IMR-90 (cell line): ENCODE data around the gene SPATA46. TPM values are rescaled to one million over a fixed set of nuclear protein-coding genes. Genes with fewer than 3 reads are reported as not detected.

Source experiments
- ATAC-seq: fragments of 200-7000 bp; cut with Tn5 transposase; 2 replicates; pipeline ENCODE4 v1.9.1; 2020; ENCODE audit warnings: low read depth, mild to moderate bottlenecking, moderate library complexity
- BruUV-seq: library from RNA; stranded (reverse); fragments of 400-500 nt; replicated peaks from 2 replicates; lab custom pipeline; 2021; lab: Mats Ljungman, UMichigan
- CTCF ChIA-PET: fragments of 300-600 bp; formaldehyde crosslinking; extraction: SDS; loops from one replicate; lab custom pipeline; 2021; ENCODE audit warnings: antibody characterized with exemption; lab: Yijun Ruan, JAX
- POLR2A ChIA-PET: fragments of 300-600 bp; sonication (Branson Sonifier 250); formaldehyde crosslinking; loops from one replicate; lab custom pipeline; 2022; ENCODE audit warnings: antibody characterized with exemption; ENCODE audit not compliant: unreplicated experiment; lab: Charles Lee
- DNase-seq: peaks from one replicate; pipeline ENCODE4 v3.0.0; 2013
- H2AFZ ChIP-seq: replicated peaks from 2 replicates; pipeline ENCODE3; 2013; ENCODE audit warnings: low read length, mild to moderate bottlenecking; ENCODE audit not compliant: poor library complexity
- H2AK5ac ChIP-seq: 2 replicates; pipeline ENCODE4 v1.6.1; 2013; ENCODE audit warnings: low read depth, low read length, inconsistent platforms
- H2AK9ac ChIP-seq: replicated peaks from 2 replicates; pipeline ENCODE3; 2013; ENCODE audit warnings: mild to moderate bottlenecking, low read depth, low read length, moderate library complexity; ENCODE audit not compliant: poor library complexity
- H2BK120ac ChIP-seq: 2 replicates; pipeline ENCODE4 v1.6.1; 2013; ENCODE audit warnings: low read depth, low read length, inconsistent platforms
- H2BK15ac ChIP-seq: 3 replicates; pipeline ENCODE4 v1.6.1; 2013; ENCODE audit warnings: low read depth, low read length, inconsistent platforms
- H2BK20ac ChIP-seq: 2 replicates; pipeline ENCODE4 v1.6.1; 2013; ENCODE audit warnings: low read depth, mild to moderate bottlenecking, inconsistent platforms, low read length, moderate library complexity
- H2BK5ac ChIP-seq: 2 replicates; pipeline ENCODE4 v1.6.1; 2013; ENCODE audit warnings: mild to moderate bottlenecking, low read depth, low read length, inconsistent platforms; ENCODE audit not compliant: poor library complexity, severe bottlenecking
- H3K14ac ChIP-seq: replicated peaks from 2 replicates; pipeline ENCODE4 v1.6.1; 2013; ENCODE audit warnings: low read depth, low read length, inconsistent platforms
- H3K18ac ChIP-seq: 2 replicates; pipeline ENCODE4 v1.6.1; 2013; ENCODE audit warnings: low read depth, low read length, control low read depth
- H3K23ac ChIP-seq: 2 replicates; pipeline ENCODE4 v1.6.1; 2013; ENCODE audit warnings: low read depth, low read length, inconsistent platforms
- H3K27ac ChIP-seq: 2 replicates; pipeline ENCODE4 v1.5.1; 2013; ENCODE audit warnings: mild to moderate bottlenecking, control low read depth, low read length; ENCODE audit not compliant: insufficient read depth
- H3K27me3 ChIP-seq: 2 replicates; pipeline ENCODE4 v1.6.1; 2013; ENCODE audit warnings: low read length; ENCODE audit not compliant: control insufficient read depth, insufficient read depth
- H3K36me3 ChIP-seq: 2 replicates; pipeline ENCODE4 v1.6.1; 2013; ENCODE audit warnings: low read length, mixed read lengths; ENCODE audit not compliant: control insufficient read depth, insufficient read depth
- H3K4ac ChIP-seq: 2 replicates; pipeline ENCODE4 v1.6.1; 2013; ENCODE audit warnings: low read depth, low read length, inconsistent platforms
- H3K4me1 ChIP-seq: 2 replicates; pipeline ENCODE4 v1.6.1; 2013; ENCODE audit warnings: low read length, mixed read lengths; ENCODE audit not compliant: control insufficient read depth, insufficient read depth
- H3K4me2 ChIP-seq: 2 replicates; pipeline ENCODE4 v1.6.1; 2013; ENCODE audit warnings: low read depth, mild to moderate bottlenecking, control low read depth, low read length, moderate library complexity
- H3K4me3 ChIP-seq: 2 replicates; pipeline ENCODE4 v1.5.1; 2013; ENCODE audit warnings: low read depth, mild to moderate bottlenecking, control low read depth, low read length, moderate library complexity; ENCODE audit not compliant: insufficient read depth
- H3K56ac ChIP-seq: 2 replicates; pipeline ENCODE4 v1.6.1; 2013; ENCODE audit warnings: low read length, inconsistent platforms; ENCODE audit not compliant: insufficient read depth; ENCODE audit errors: extremely low read depth
- H3K79me1 ChIP-seq, 2 experiments: 2 replicates each; pipeline ENCODE4 v1.6.1; 2013; ENCODE audit warnings: low read length in 2 of 2, inconsistent platforms in 1 of 2, low read depth in 1 of 2
- H3K9ac ChIP-seq: 2 replicates; pipeline ENCODE4 v1.6.1; 2013; ENCODE audit warnings: low read depth, low read length, control low read depth
- H3K9me1 ChIP-seq: 2 replicates; pipeline ENCODE4 v1.6.1; 2013; ENCODE audit warnings: low read length, inconsistent platforms; ENCODE audit not compliant: insufficient read depth
- H3K9me3 ChIP-seq: 2 replicates; pipeline ENCODE4 v1.6.1; 2013; ENCODE audit warnings: low read length; ENCODE audit not compliant: control insufficient read depth, insufficient read depth
- H4K20me1 ChIP-seq: 2 replicates; pipeline ENCODE4 v1.6.1; 2013; ENCODE audit warnings: low read length, inconsistent platforms; ENCODE audit not compliant: insufficient read depth
- H4K5ac ChIP-seq: 2 replicates; pipeline ENCODE4 v1.6.1; 2013; ENCODE audit warnings: mild to moderate bottlenecking, low read depth, low read length, control low read depth
- H4K8ac ChIP-seq, 2 experiments: 2 replicates each; pipeline ENCODE4 v1.6.1; 2013; ENCODE audit warnings: low read depth in 2 of 2, low read length in 2 of 2, control low read depth in 1 of 2, inconsistent platforms in 1 of 2
- H4K91ac ChIP-seq: 2 replicates; pipeline ENCODE4 v1.6.1; 2013; ENCODE audit warnings: low read depth, low read length, inconsistent platforms; ENCODE audit not compliant: insufficient read depth
- BHLHE40 ChIP-seq: fragments of 150-350 bp; IDR thresholded peaks from 2 replicates; pipeline ENCODE4 v1.6.1; 2016; ENCODE audit warnings: mild to moderate bottlenecking, low read depth, low read length
- FOS ChIP-seq: fragments of 150-350 bp; IDR thresholded peaks from 2 replicates; pipeline ENCODE4 v1.6.1; 2016; ENCODE audit warnings: low read depth, low read length
- MAZ ChIP-seq: IDR thresholded peaks from 2 replicates; pipeline ENCODE4 v1.6.1; 2012; ENCODE audit warnings: low read depth, mild to moderate bottlenecking, low read length, improper control_type of control experiment, moderate library complexity, borderline replicate concordance
- MXI1 ChIP-seq: IDR thresholded peaks from 2 replicates; pipeline ENCODE4 v1.6.1; 2012; ENCODE audit warnings: low read depth, mild to moderate bottlenecking, low read length, moderate library complexity, borderline replicate concordance
- RAD21 ChIP-seq: IDR thresholded peaks from 2 replicates; pipeline ENCODE4 v1.6.1; 2012; ENCODE audit warnings: low read length, improper control_type of control experiment
- RCOR1 ChIP-seq: IDR thresholded peaks from 2 replicates; pipeline ENCODE4 v1.6.1; 2012; ENCODE audit warnings: mild to moderate bottlenecking, low read length, improper control_type of control experiment; ENCODE audit not compliant: insufficient replicate concordance
- SMC3 ChIP-seq: fragments of 150-350 bp; IDR thresholded peaks from 2 replicates; pipeline ENCODE4 v1.6.1; 2016; ENCODE audit warnings: low read depth, mild to moderate bottlenecking, antibody characterized with exemption, low read length, moderate library complexity
- WGBS, 2 experiments: methylation state at CpG; one replicate each; pipeline versions ENCODE4 v1.1.5 to v1.1.7; 2013; ENCODE audit warnings: missing lambda C conversion rate in 2 of 2; ENCODE audit not compliant: insufficient read length in 1 of 2; ENCODE audit errors: extremely low coverage in 2 of 2; 5-methylcytosine and 5-hydroxymethylcytosine counted together
- dilution Hi-C: fragments of 300-500 bp; cut with HindIII; formaldehyde crosslinking; loops from one replicate; pipeline ENCODE4 v1.14.3; 2018; ENCODE audit warnings: low sequenced_read_pairs; ENCODE audit not compliant: unreplicated experiment
- in situ Hi-C: fragments of 300-500 bp; cut with MboI; formaldehyde crosslinking; loops from 3 replicates; pipeline ENCODE4 v1.14.3; 2019; ENCODE audit warnings: low sequenced_read_pairs, inconsistent platforms, mixed read lengths
- intact Hi-C: fragments of 100-400 bp; cut with micrococcal nuclease; formaldehyde crosslinking; loops from 2 replicates; pipeline ENCODE4 v1.10.0; 2022
- polyA plus RNA-seq, 3 experiments: library from polyadenylated mRNA; depleted of rRNA; stranded (reverse); fragments of >200 nt; gene quantifications; 2 replicates each; pipeline ENCODE4 v1.2.3, GENCODE V29; 2012; ENCODE audit warnings: low replicate concordance in 1 of 3
- total RNA-seq: library from RNA; depleted of rRNA; stranded (reverse); fragments of >200 nt; gene quantifications from 2 replicates; pipeline ENCODE4 v1.2.3, GENCODE V29; 2012
- TF ChIP-seq, protein P1 (sequence below): conservative IDR thresholded peaks from 2 replicates; pipeline ENCODE4 v1.5.1; 2012; ENCODE audit warnings: mild to moderate bottlenecking, low read depth, low read length, improper control_type of control experiment

Gene SPATA46
- total and polyA plus RNA-seq, 2 of the 4 experiments (the other 2 are of a cell fraction): not detected

- in situ Hi-C loops: no loop called here
- peak overlapping the region; percentile 75 for H2AFZ ChIP-seq
- no peak overlapping the region for H2AK9ac ChIP-seq
These were observed 9.6 kb downstream of the SPATA46 start for GRCh38 chr1:162367073-162367472.

More at GRCh38 chr1:162367073-162367472, 9.6 kb downstream of the SPATA46 start:
- Histone ChIP-seq H3K9me3 (no peaks in the 10 kb centered on the region), H3K9ac (no peak overlapping the region), H3K27ac (no peak overlapping the region), H4K5ac (no peak overlapping the region), H3K36me3 (no peaks in the 10 kb centered on the region), H4K20me1 (no peaks in the 10 kb centered on the region), H3K18ac (no peak overlapping the region), H3K4me3 (0 out of 2 replicates have a peak overlapping the region, but pooled peaks have one; percentile 23), H2AK5ac (no peak overlapping the region), H2BK20ac (no peak overlapping the region), H3K4me1 (no peaks in the 10 kb centered on the region), H3K79me1 (no peaks in the 10 kb centered on the region), H3K56ac (no peak overlapping the region), H2BK120ac (no peak overlapping the region), H4K91ac (no peak overlapping the region), H3K4me2 (no peak overlapping the region), H3K4ac (no peak overlapping the region), H3K27me3 (peaks cover 18% of the 10 kb centered on the region), H3K14ac (no peak overlapping the region), H3K9me1 (no peaks in the 10 kb centered on the region), H2BK5ac (no peak overlapping the region), H3K23ac (no peak overlapping the region), H4K8ac (no peak overlapping the region), H2BK15ac (no peak overlapping the region)
- 76% methylated on average over 36 of the region's 36 CpGs; no CpG with 5 or more reads in 1 of the 2 experiments for WGBS, 2 experiments
- POLR2A ChIA-PET: no interaction called here
- TF ChIP-seq BHLHE40 (no peak), MAZ (no peak), RCOR1 (no peak), FOS (no peak), MXI1 (no peak), SMC3 (no peak), RAD21 (no peak)
- TF ChIP-seq, protein P1, sequence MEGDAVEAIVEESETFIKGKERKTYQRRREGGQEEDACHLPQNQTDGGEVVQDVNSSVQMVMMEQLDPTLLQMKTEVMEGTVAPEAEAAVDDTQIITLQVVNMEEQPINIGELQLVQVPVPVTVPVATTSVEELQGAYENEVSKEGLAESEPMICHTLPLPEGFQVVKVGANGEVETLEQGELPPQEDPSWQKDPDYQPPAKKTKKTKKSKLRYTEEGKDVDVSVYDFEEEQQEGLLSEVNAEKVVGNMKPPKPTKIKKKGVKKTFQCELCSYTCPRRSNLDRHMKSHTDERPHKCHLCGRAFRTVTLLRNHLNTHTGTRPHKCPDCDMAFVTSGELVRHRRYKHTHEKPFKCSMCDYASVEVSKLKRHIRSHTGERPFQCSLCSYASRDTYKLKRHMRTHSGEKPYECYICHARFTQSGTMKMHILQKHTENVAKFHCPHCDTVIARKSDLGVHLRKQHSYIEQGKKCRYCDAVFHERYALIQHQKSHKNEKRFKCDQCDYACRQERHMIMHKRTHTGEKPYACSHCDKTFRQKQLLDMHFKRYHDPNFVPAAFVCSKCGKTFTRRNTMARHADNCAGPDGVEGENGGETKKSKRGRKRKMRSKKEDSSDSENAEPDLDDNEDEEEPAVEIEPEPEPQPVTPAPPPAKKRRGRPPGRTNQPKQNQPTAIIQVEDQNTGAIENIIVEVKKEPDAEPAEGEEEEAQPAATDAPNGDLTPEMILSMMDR: no peak
- BruUV-seq: no TSS peak
- ATAC-seq: no peak
- DNase-seq: no peak
- CTCF ChIA-PET: interaction anchor here (1.1 to 1.5 kb wide), 3 partner anchors 10 to 311 kb away, joined by 3 to 5 read pairs (median 4); no protein-coding TSS in a partner anchor
- intact Hi-C loops: no loop called here
- dilution Hi-C loops: no loop called here
